HG02571 (cell line): ENCODE measurements around the gene AKAP4.
A peak's percentile ranks its signal among the peaks of the same experiment; 100 is the strongest.

Experiments
- ATAC-seq: cut with Tn5 transposase; IDR thresholded peaks from one replicate; pipeline ENCODE4 v1.9.1; 2021; ENCODE audit warnings: mild to moderate bottlenecking, moderate library complexity; ENCODE audit not compliant: unreplicated experiment

Gene AKAP4, protein sequence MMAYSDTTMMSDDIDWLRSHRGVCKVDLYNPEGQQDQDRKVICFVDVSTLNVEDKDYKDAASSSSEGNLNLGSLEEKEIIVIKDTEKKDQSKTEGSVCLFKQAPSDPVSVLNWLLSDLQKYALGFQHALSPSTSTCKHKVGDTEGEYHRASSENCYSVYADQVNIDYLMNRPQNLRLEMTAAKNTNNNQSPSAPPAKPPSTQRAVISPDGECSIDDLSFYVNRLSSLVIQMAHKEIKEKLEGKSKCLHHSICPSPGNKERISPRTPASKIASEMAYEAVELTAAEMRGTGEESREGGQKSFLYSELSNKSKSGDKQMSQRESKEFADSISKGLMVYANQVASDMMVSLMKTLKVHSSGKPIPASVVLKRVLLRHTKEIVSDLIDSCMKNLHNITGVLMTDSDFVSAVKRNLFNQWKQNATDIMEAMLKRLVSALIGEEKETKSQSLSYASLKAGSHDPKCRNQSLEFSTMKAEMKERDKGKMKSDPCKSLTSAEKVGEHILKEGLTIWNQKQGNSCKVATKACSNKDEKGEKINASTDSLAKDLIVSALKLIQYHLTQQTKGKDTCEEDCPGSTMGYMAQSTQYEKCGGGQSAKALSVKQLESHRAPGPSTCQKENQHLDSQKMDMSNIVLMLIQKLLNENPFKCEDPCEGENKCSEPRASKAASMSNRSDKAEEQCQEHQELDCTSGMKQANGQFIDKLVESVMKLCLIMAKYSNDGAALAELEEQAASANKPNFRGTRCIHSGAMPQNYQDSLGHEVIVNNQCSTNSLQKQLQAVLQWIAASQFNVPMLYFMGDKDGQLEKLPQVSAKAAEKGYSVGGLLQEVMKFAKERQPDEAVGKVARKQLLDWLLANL

GRCh38 chrX:50200907-50201306 is at the start of gene AKAP4:
AKAP4 (minus strand) TSS chrX:50201007; CDS start chrX:50200889, 118 bp downstream.
- no peak for ATAC-seq

- no peak for ATAC-seq
Measured at GRCh38 chrX:50211510-50211909, 10.7 kb upstream of the AKAP4 start.

DNA sequence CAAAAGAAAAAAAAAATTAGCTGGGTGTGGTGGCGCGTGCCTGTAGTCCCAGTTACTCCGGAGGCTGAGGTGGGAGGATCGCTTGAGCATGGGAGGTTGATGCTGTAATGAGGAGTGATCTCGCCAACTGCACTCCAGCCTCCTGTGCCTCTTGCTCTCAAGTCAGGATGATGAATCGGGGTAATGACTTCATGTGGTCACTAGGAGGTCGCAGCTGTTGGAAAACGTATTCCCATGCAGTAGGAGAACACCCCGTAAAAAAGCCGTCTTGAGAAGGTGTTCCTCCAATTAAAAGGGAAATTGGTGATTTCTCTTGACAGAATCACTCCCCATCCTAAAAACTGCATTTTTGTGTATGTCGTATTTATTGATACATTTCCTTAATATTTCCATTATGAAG is 5.9 kb upstream of the AKAP4 start:
- no peak for ATAC-seq

- peak; percentile 93 for ATAC-seq
Measured at GRCh38 chrX:50204364-50204899, 3.6 kb upstream of the AKAP4 start, which contains the start of gene CCNB3. CCNB3 (plus strand) TSS chrX:50204765; CDS start chrX:50285164, 80,399 bp downstream.

DNA sequence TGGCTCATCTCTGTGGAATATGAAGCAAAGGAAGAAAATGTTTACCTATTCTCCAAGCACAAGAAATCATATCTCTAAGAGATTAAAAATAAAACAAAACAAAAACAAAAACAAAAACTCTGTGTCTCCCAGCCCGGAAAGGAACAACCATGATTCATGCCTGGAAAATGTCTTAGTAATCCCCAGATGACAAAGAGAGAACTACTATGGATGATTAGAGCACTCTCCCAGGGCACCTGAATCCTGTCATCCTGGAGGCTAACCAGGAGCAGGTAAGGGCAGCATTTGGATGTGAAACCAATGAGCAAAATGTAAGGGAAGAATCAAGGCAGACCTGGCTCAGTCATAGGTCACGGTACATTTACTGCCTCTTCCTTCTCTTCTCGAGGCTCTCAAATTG is 1.7 kb upstream of the AKAP4 start:
- ATAC-seq = no peak

DNA sequence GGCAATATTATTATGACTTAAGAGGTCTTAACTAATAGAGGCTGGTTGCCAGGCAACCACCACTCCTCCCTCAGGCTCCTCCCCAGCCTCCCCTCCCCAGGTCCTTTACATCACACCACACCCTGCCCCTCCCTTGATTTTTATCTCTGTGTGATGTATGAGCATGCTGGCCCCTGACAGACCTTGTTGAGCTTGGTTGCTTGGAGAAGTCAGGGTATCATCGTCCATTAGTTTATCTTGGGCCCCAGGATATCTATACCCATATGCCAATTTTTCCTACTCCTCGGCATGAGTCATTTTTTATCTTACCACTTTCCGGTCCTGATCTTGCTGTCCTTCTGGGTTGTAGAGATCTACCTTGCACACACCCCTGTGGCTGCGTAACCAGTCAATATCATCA is 2.5 kb downstream of the AKAP4 start:
- ATAC-seq = no peak

- no peak for ATAC-seq
Measured at GRCh38 chrX:50188859-50189600, 11.8 kb downstream of the AKAP4 start.

- ATAC-seq = no peak
Measured at GRCh38 chrX:50183891-50184290, 16.9 kb downstream of the AKAP4 start.

DNA sequence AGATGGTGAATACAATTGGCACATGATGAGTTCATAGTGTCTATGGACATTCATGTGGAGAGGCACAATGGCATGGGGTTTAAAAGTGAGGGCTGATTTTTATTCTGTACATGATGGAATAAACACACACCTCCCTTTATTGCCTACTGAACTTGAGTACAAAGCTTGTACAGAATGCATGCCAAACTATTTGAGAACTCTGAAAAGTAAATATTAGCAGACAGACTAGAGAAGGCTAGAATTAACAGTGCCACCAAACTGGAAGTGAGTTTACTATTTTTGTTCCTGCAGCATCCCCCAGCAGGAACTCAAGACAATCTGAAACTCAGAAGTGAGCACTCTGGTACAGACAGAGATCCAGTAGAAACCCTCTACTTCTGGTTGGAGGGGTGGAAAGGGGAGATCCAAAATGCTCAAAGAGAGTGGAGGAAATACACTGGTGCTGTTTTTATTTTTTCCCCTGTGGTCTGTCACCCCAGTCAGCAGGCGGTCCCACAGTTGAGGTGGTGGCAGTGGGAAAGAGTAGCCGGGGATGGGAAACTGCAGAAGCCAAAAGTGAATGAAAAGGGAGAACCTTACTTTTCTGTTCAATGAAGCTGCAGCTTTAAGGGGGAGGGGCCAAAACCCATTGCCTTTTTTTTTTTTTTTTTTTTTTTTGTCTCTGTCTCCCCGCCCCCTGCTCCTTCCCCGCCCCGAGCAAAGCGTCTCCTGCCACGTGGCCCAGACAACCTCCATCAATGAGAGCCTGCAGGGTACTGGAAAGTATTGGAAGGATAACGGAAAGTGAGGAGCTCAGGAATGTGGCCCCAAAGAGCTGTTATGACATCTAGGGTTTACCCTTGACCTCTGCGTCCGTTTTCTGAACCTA is 20.5 kb downstream of the AKAP4 start:
- no peak for ATAC-seq

DNA sequence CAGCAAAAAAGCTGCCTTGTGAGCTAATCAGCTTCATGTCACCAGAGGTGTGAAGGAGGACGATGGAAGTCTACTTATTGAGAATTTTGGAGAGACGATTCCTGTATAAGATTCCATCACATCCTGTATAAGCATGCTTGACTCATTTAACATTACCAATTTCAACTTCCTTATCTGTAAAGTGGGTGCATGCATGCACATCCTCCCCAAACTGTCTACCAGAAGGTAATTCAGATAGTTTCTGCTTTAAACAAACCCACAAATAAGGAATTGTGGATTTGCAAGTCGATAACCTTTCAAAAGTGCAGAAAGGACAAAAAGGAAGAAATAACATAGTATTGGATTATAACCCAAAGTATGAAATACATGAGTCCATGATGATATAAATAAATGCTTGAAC is 31.1 kb downstream of the AKAP4 start:
- no peak for ATAC-seq

GRCh38 chrX:50168241-50168687 is 32.5 kb downstream of the AKAP4 start:
- ATAC-seq = peak; percentile 55

GRCh38 chrX:50167366-50167765 is 33.4 kb downstream of the AKAP4 start:
- no peak for ATAC-seq

DNA sequence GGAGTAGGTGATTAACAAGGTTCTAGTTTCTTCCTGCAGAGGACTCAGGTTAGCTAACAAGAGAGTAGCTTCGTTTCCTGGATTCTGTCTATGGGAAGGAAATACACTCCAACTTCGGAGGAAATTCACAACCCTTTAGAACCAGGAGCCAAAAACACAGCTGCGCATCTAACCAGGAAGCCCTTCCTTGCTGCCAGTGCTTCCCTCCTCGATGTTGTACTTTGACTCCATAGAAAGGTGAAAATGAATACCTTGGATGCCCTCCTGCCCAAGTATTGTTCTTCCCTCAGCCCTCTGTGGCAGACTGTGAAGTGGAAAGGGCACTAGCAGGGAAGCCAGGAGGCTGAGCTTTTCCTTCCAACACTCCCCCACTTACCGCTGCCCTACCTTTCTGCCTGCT is 35.1 kb downstream of the AKAP4 start:
- no peak for ATAC-seq

DNA sequence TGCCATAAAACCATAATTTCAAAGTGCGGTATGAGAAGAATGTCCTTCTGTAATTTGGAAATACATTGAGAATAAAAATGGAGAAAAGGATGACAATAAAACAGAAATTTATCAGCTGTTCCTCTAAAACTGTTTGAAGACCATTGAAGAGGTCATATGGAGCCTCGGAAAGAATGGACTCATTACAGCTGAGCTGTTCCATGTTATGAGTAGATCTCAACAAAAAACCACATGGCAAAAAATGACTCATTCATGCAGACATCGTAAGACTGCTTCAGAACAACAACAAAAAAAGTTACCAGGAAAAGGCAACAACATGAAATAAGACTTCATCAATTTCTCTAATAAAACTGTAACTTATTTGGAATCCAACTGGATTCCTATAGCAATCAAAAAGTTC is 39.7 kb downstream of the AKAP4 start:
- no peak for ATAC-seq

GRCh38 chrX:50158593-50158992 is 42.2 kb downstream of the AKAP4 start:
- ATAC-seq = no peak

DNA sequence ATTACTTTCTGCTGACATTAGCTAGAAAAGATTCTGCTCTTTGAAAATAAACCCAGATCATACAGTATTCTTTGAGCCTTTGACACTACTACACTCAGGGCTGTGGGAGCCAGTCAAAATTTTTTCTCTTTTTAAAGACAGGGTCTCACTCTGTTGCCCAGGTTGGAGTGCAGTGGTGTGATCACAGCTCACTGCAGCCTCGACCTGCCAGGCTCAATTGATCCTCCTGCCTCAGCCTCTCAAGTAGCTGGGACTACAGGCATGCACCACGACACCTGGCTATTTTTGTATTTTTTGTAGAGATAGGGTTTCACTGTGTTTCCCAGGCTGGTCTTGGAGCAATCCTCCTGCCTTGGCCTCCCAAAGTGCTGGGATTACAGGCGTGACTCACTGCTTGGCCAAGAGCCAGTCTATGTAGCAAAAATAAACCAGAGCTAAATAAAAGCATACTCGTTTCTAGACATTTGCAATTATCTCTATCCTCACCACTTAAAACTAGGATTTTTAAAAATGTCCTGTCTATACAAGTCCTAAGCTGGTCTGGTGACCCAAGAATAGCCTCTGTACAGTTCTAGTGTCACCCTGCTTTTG is 43.2 kb downstream of the AKAP4 start:
- no peak for ATAC-seq

DNA sequence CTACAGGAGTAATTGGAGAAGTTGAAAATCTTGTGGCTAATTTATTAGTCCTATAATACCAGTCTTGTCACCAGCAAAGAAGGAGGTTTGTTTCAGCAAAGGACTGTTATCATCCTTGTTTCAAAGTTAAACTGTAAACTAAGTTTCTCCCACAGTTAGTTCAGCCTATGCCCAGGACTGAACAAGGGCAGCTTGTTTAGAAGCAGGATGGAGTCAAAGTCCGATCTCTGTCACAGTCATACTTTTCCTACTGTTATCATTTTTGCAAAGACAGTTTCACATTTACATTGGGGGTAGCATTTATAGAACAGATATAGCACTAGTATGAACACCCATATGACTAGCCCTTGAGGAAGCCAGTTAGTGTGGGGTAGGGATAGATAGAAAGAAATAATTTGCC is 46.4 kb downstream of the AKAP4 start:
- no peak for ATAC-seq

- ATAC-seq = no peak
Measured at GRCh38 chrX:50152456-50152855, 48.4 kb downstream of the AKAP4 start.

DNA sequence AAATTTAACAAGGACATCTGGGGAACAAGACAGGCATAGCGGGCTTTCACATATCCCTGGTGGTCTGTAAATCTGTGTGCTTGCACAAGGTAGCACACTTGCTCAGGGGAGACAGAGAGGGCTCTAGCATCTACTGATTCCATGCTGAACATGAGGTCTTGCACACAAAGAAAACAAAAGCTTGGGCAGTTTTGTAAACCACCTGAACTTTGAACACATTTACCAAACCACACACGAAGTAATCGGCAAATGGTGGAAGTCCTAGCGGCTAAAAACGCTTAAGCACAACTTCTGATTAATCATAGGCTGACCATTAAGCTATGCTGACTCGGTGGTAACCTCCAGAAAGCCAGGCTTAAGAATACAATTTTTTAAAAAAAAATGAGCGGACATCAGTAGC is 52.8 kb downstream of the AKAP4 start:
- ATAC-seq = no peak
